Smooth muscle cell (in vitro differentiated cells): ENCODE measurements around the gene TRAF4. TPM values are rescaled to one million over a fixed set of nuclear protein-coding genes. Genes with fewer than 3 reads are reported as not detected.

Experiments
- DNase-seq: peaks from one replicate; lab custom pipeline; 2025; ENCODE audit not compliant: unreplicated experiment; lab: John Stamatoyannopoulos, UW
- H2AFZ ChIP-seq: fragments of 200-600 bp; sonication (generic); 2 replicates; pipeline ENCODE4 v1.6.0; 2016; ENCODE audit warnings: antibody characterized with exemption, low read depth, mild to moderate bottlenecking
- H3F3A ChIP-seq: fragments of 200-600 bp; sonication (generic); 2 replicates; pipeline ENCODE4 v1.6.0; 2017; ENCODE audit warnings: antibody characterized with exemption, low read depth
- H3K27ac ChIP-seq: fragments of 200-600 bp; sonication (generic); 2 replicates; pipeline ENCODE4 v1.5.1; 2016; ENCODE audit warnings: low read depth, mild to moderate bottlenecking
- H3K27me3 ChIP-seq: fragments of 200-600 bp; sonication (generic); 2 replicates; pipeline ENCODE4 v1.6.1; 2016; ENCODE audit warnings: low read depth, mild to moderate bottlenecking
- H3K36me3 ChIP-seq: fragments of 200-600 bp; sonication (generic); 2 replicates; pipeline ENCODE4 v1.5.1; 2016; ENCODE audit warnings: low read depth
- H3K4me1 ChIP-seq: fragments of 200-600 bp; sonication (generic); 2 replicates; pipeline ENCODE4 v1.5.1; 2016; ENCODE audit warnings: low read depth
- H3K4me2 ChIP-seq: fragments of 200-600 bp; sonication (generic); 2 replicates; pipeline ENCODE4 v1.6.0; 2016; ENCODE audit warnings: mild to moderate bottlenecking
- H3K4me3 ChIP-seq: fragments of 200-600 bp; sonication (generic); 2 replicates; pipeline ENCODE4 v1.5.1; 2016; ENCODE audit warnings: mild to moderate bottlenecking
- H3K79me2 ChIP-seq: fragments of 200-600 bp; sonication (generic); 2 replicates; pipeline ENCODE4 v1.6.0; 2016; ENCODE audit warnings: low read depth, mild to moderate bottlenecking
- H3K9ac ChIP-seq: fragments of 200-600 bp; sonication (generic); 2 replicates; pipeline ENCODE4 v1.6.0; 2016; ENCODE audit warnings: low read depth
- H3K9me3 ChIP-seq: fragments of 200-600 bp; sonication (generic); replicated peaks from 2 replicates; pipeline ENCODE4 v1.5.1; 2016; ENCODE audit warnings: low read depth
- H4K20me1 ChIP-seq: fragments of 200-600 bp; sonication (generic); 2 replicates; pipeline ENCODE4 v1.6.0; 2016; ENCODE audit warnings: low read depth
- WGBS: methylation state at CpG from one replicate; pipeline ENCODE4 v1.1.7; 2016; ENCODE audit warnings: low lambda C conversion rate; 5-methylcytosine and 5-hydroxymethylcytosine counted together
- polyA plus RNA-seq: library from polyadenylated mRNA; unstranded; fragments of >200 nt; fragmentation: Nextera tagmentation; extraction: Ambion mirVana; gene quantifications from 2 replicates; pipeline ENCODE4 v1.2.1, GENCODE V29; 2016
- total RNA-seq: library from RNA; depleted of rRNA; stranded (reverse); fragments of >200 nt; gene quantifications from 2 replicates; pipeline ENCODE4 v1.2.3, GENCODE V29; 2014
- TF ChIP-seq, protein P1 (sequence below): fragments of 200-600 bp; sonication (generic); IDR thresholded peaks from 2 replicates; pipeline ENCODE4 v1.5.1; 2017; ENCODE audit warnings: borderline replicate concordance, mild to moderate bottlenecking, antibody characterized with exemption; ENCODE audit not compliant: insufficient read depth, poor library complexity, severe bottlenecking

TRAF4 gene
- total and polyA plus RNA-seq, 2 experiments from 2014 or later: 47.5 to 97.0 TPM

GRCh38 chr17:28751600-28752366 lies 8.0 kb downstream of the TRAF4 start:
- Histone ChIP-seq H3K79me2 (peaks cover 9% of the 10 kb centered on the region), H2AFZ (no peak overlapping the region), H3K9me3 (no peaks in the 10 kb centered on the region), H3K27me3 (no peaks in the 10 kb centered on the region), H3K27ac (no peak overlapping the region), H3K9ac (no peak overlapping the region), H3K36me3 (no peaks in the 10 kb centered on the region), H3K4me2 (no peak overlapping the region), H3K4me3 (no peak overlapping the region), H4K20me1 (peaks cover 78% of the 10 kb centered on the region), H3K4me1 (no peaks in the 10 kb centered on the region), H3F3A (peaks cover 28% of the 10 kb centered on the region)
- 96% methylated on average over 10 of the region's 10 CpGs for WGBS
- TF ChIP-seq, protein P1, sequence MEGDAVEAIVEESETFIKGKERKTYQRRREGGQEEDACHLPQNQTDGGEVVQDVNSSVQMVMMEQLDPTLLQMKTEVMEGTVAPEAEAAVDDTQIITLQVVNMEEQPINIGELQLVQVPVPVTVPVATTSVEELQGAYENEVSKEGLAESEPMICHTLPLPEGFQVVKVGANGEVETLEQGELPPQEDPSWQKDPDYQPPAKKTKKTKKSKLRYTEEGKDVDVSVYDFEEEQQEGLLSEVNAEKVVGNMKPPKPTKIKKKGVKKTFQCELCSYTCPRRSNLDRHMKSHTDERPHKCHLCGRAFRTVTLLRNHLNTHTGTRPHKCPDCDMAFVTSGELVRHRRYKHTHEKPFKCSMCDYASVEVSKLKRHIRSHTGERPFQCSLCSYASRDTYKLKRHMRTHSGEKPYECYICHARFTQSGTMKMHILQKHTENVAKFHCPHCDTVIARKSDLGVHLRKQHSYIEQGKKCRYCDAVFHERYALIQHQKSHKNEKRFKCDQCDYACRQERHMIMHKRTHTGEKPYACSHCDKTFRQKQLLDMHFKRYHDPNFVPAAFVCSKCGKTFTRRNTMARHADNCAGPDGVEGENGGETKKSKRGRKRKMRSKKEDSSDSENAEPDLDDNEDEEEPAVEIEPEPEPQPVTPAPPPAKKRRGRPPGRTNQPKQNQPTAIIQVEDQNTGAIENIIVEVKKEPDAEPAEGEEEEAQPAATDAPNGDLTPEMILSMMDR: no peak
- no peak for DNase-seq

DNA sequence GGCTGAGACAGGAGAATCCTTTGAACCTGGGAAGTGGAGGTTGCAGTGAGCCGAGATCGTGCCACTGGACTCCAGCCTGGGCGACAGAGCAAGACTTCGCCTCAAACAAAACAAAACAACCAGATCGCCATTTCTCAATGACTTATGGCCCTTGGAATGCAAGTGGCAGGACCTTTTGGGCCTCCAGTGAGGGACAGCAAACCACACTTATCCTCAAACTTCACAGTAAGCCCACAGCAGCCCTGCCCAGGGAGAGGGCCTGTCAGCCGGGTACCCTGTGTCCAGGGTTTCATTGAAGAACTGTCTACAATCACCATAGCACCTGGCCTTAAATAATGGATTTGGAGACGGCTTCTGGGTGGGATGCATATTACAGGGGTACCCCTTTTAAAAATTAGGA lies 11.7 kb downstream of the TRAF4 start:
- Histone ChIP-seq H3K9me3 (no peaks in the 10 kb centered on the region), H3K36me3 (no peaks in the 10 kb centered on the region), H3K4me1 (peaks cover under 1% of the 10 kb centered on the region), H3K9ac (no peak overlapping the region), H4K20me1 (peaks cover 64% of the 10 kb centered on the region), H3K27me3 (no peaks in the 10 kb centered on the region), H3K4me3 (no peak overlapping the region), H3K79me2 (no peaks in the 10 kb centered on the region), H3K4me2 (no peak overlapping the region), H3F3A (peaks cover 10% of the 10 kb centered on the region), H3K27ac (no peak overlapping the region), H2AFZ (no peak overlapping the region)
- no peak for DNase-seq
- WGBS: 85% methylated on average over 7 of the region's 7 CpGs
- TF ChIP-seq, protein P1: no peak

- Histone ChIP-seq H3K9me3 (no peaks in the 10 kb centered on the region), H3K79me2 (no peaks in the 10 kb centered on the region), H3K4me1 (peaks cover 8% of the 10 kb centered on the region), H3K4me3 (no peak overlapping the region), H3K36me3 (no peaks in the 10 kb centered on the region), H2AFZ (no peak overlapping the region), H3K27ac (no peak overlapping the region), H3K27me3 (no peaks in the 10 kb centered on the region), H3K9ac (no peak overlapping the region), H3F3A (peaks cover 6% of the 10 kb centered on the region), H3K4me2 (no peak overlapping the region), H4K20me1 (peaks cover 63% of the 10 kb centered on the region)
- DNase-seq: no peak
- TF ChIP-seq, protein P1: no peak
- 99% methylated on average over 5 of the region's 5 CpGs for WGBS
These were observed 12.4 kb downstream of the TRAF4 start for GRCh38 chr17:28756049-28756804.
